H9 (cell line): Measurements from ENCODE around the gene TSNAX. TPM values are rescaled to one million over a fixed set of nuclear protein-coding genes. Genes with fewer than 3 reads are reported as not detected.

Experiments used
- DNase-seq: peaks from one replicate; pipeline ENCODE4 v3.0.0-alpha.2; 2017
- H2AFZ ChIP-seq: one replicate; pipeline ENCODE4 v1.6.1; 2013; ENCODE audit warnings: mild to moderate bottlenecking, low read length, control low read depth, moderate library complexity
- H2AK5ac ChIP-seq: 2 replicates; pipeline ENCODE4 v1.6.1; 2013; ENCODE audit warnings: low read length, control low read depth, mixed read lengths; ENCODE audit not compliant: insufficient read length
- H2BK120ac ChIP-seq: one replicate; pipeline ENCODE4 v1.6.1; 2013; ENCODE audit warnings: low read depth, mild to moderate bottlenecking, low read length, control low read depth, inconsistent platforms; ENCODE audit not compliant: poor library complexity, severe bottlenecking
- H2BK12ac ChIP-seq: 2 replicates; pipeline ENCODE4 v1.6.1; 2013; ENCODE audit warnings: low read length, control low read depth, mixed read lengths, low read depth; ENCODE audit not compliant: insufficient read length
- H2BK15ac ChIP-seq: 2 replicates; pipeline ENCODE4 v1.6.1; 2013; ENCODE audit warnings: low read depth, low read length, control low read depth
- H2BK20ac ChIP-seq: one replicate; pipeline ENCODE4 v1.6.1; 2013; ENCODE audit warnings: low read depth, mild to moderate bottlenecking, low read length, control low read depth, inconsistent platforms; ENCODE audit not compliant: poor library complexity, severe bottlenecking
- H2BK5ac ChIP-seq: 2 replicates; pipeline ENCODE4 v1.6.1; 2013; ENCODE audit warnings: low read length, control low read depth, mixed read lengths; ENCODE audit not compliant: insufficient read length
- H3K14ac ChIP-seq: 2 replicates; pipeline ENCODE4 v1.6.1; 2013; ENCODE audit warnings: low read length, control low read depth; ENCODE audit not compliant: insufficient read depth
- H3K18ac ChIP-seq: 2 replicates; pipeline ENCODE4 v1.6.1; 2013; ENCODE audit warnings: low read depth, mild to moderate bottlenecking, mixed read lengths, low read length, control low read depth; ENCODE audit not compliant: insufficient read length
- H3K23ac ChIP-seq: 2 replicates; pipeline ENCODE4 v1.6.1; 2013; ENCODE audit warnings: low read length, control low read depth, mixed read lengths, low read depth; ENCODE audit not compliant: insufficient read length
- H3K23me2 ChIP-seq: 2 replicates; pipeline ENCODE4 v1.6.1; 2013; ENCODE audit warnings: low read depth, mild to moderate bottlenecking, mixed read lengths, low read length, control low read depth; ENCODE audit not compliant: insufficient read length, poor library complexity, severe bottlenecking
- H3K27ac ChIP-seq: 2 replicates; pipeline ENCODE4 v1.5.1; 2013; ENCODE audit warnings: low read length, control low read depth, mixed read lengths, low read depth; ENCODE audit not compliant: insufficient read length
- H3K27me3 ChIP-seq: 2 replicates; pipeline ENCODE4 v1.6.1; 2013; ENCODE audit warnings: low read length, control low read depth, inconsistent platforms; ENCODE audit not compliant: insufficient read depth
- H3K4ac ChIP-seq: 2 replicates; pipeline ENCODE4 v1.6.1; 2013; ENCODE audit warnings: low read depth, mild to moderate bottlenecking, control low read depth, inconsistent platforms, low read length, moderate library complexity
- H3K4me1 ChIP-seq: 2 replicates; pipeline ENCODE4 v1.6.1; 2013; ENCODE audit warnings: low read length, control low read depth, inconsistent platforms; ENCODE audit not compliant: insufficient read depth
- H3K4me2 ChIP-seq: 2 replicates; pipeline ENCODE4 v1.6.1; 2013; ENCODE audit warnings: low read length, control low read depth, mixed read lengths; ENCODE audit not compliant: insufficient read length, insufficient read depth
- H3K56ac ChIP-seq: 2 replicates; pipeline ENCODE4 v1.6.1; 2013; ENCODE audit warnings: low read depth, mild to moderate bottlenecking, mixed read lengths, low read length, control low read depth; ENCODE audit not compliant: insufficient read length
- H3K79me1 ChIP-seq: 2 replicates; pipeline ENCODE4 v1.6.1; 2013; ENCODE audit warnings: low read depth, mild to moderate bottlenecking, moderate library complexity, low read length, control low read depth, inconsistent platforms; ENCODE audit not compliant: insufficient read depth, poor library complexity, severe bottlenecking
- H3K79me2 ChIP-seq: 2 replicates; pipeline ENCODE4 v1.6.1; 2013; ENCODE audit warnings: low read length, control low read depth, inconsistent platforms; ENCODE audit not compliant: insufficient read depth
- H3K9ac ChIP-seq: 2 replicates; pipeline ENCODE4 v1.6.1; 2013; ENCODE audit warnings: low read length, control low read depth, mixed read lengths; ENCODE audit not compliant: insufficient read length; ENCODE audit errors: extremely low read depth
- H3K9me3 ChIP-seq: one replicate; pipeline ENCODE4 v1.6.1; 2013; ENCODE audit warnings: low read depth, low read length, inconsistent platforms; ENCODE audit not compliant: control insufficient read depth
- H3T11ph ChIP-seq: one replicate; pipeline ENCODE4 v1.6.1; 2013; ENCODE audit warnings: mild to moderate bottlenecking, low read length, control low read depth, inconsistent platforms
- H4K20me1 ChIP-seq: one replicate; pipeline ENCODE4 v1.6.1; 2013; ENCODE audit not compliant: control insufficient read depth, insufficient read length, insufficient read depth
- H4K5ac ChIP-seq: 2 replicates; pipeline ENCODE4 v1.6.1; 2013; ENCODE audit warnings: low read depth, mild to moderate bottlenecking, mixed read lengths, low read length, control low read depth; ENCODE audit not compliant: insufficient read length
- H4K8ac ChIP-seq: replicated peaks from 2 replicates; pipeline ENCODE4 v1.6.1; 2013; ENCODE audit warnings: low read length, control low read depth, mixed read lengths, low read depth; ENCODE audit not compliant: insufficient read length
- H4K91ac ChIP-seq: 2 replicates; pipeline ENCODE4 v1.6.1; 2013; ENCODE audit warnings: low read depth, mild to moderate bottlenecking, moderate library complexity, mixed read lengths, low read length, control low read depth; ENCODE audit not compliant: insufficient read length
- H3K27ac Mint-ChIP-seq, 3 experiments: 2 replicates in 2 of 3; 3 replicates in 1 of 3; pipeline ENCODE4 v1.8.0; 2020 to 2021; ENCODE audit warnings: mixed read lengths in 3 of 3, mild to moderate bottlenecking in 1 of 3, moderate library complexity in 1 of 3
- H3K27me3 Mint-ChIP-seq: 2 replicates; pipeline ENCODE4 v1.8.0; 2021; ENCODE audit warnings: low read depth, mild to moderate bottlenecking, moderate library complexity, mixed read lengths
- H3K36me3 Mint-ChIP-seq, 3 experiments: 2 replicates in 2 of 3; 3 replicates in 1 of 3; pipeline ENCODE4 v1.8.0; 2020 to 2021; ENCODE audit warnings: low read depth in 3 of 3, mixed read lengths in 3 of 3; ENCODE audit not compliant: insufficient read depth in 1 of 3
- H3K4me1 Mint-ChIP-seq, 2 experiments: 2 replicates each; pipeline ENCODE4 v1.8.0; 2020; ENCODE audit warnings: mixed read lengths in 2 of 2
- H3K4me3 Mint-ChIP-seq, 2 experiments: 2 replicates in 1 of 2; 3 replicates in 1 of 2; pipeline ENCODE4 v1.8.0; 2020 to 2021; ENCODE audit warnings: mild to moderate bottlenecking in 2 of 2, mixed read lengths in 2 of 2, moderate library complexity in 1 of 2
- H3K9me3 Mint-ChIP-seq, 2 experiments: 2 replicates in 1 of 2; 3 replicates in 1 of 2; pipeline ENCODE4 v1.8.0; 2020; ENCODE audit warnings: mild to moderate bottlenecking in 2 of 2, mixed read lengths in 2 of 2, moderate library complexity in 1 of 2
- CTCF ChIP-seq: fragments of 200-600 bp; sonication (generic); conservative IDR thresholded peaks from 3 replicates; pipeline ENCODE4 v1.8.0; 2021; ENCODE audit warnings: antibody characterized with exemption, mild to moderate bottlenecking
- WGBS: extraction: QIAGEN DNeasy Blood & Tissue Kit; methylation state at CpG from one replicate; pipeline ENCODE4 v1.1.7; 2013; ENCODE audit warnings: missing lambda C conversion rate, low lambda C conversion rate, mixed read lengths; ENCODE audit not compliant: insufficient read length; ENCODE audit errors: extremely low coverage; 5-methylcytosine and 5-hydroxymethylcytosine counted together
- total RNA-seq: library from RNA; stranded (reverse); gene quantifications from 2 replicates; pipeline ENCODE4 v1.2.1, GENCODE V29; 2021

Gene TSNAX
- total RNA-seq, 1 experiment from 2014 or later, result 39.9 TPM

- no peak overlapping the region for H3K27ac Mint-ChIP-seq
- H3K56ac ChIP-seq, result no peak overlapping the region
- no peak overlapping the region for H3K9ac ChIP-seq
- peaks cover 0 to 10% (median 4%) of the 10 kb centered on the region in 3 experiments; a peak in 5 of 7 replicates for H3K36me3 Mint-ChIP-seq
- H3K14ac ChIP-seq, result no peak overlapping the region
- DNase-seq, result no peak
- no peak overlapping the region for H3K18ac ChIP-seq
- H3K27ac ChIP-seq, result no peak overlapping the region
- H3K4ac ChIP-seq, result no peak overlapping the region
- H4K20me1 ChIP-seq, result no peaks in the 10 kb centered on the region
- no peak for TF ChIP-seq CTCF
- no peak overlapping the region for H3K4me3 Mint-ChIP-seq
- H3K23me2 ChIP-seq, result no peaks in the 10 kb centered on the region
- H3K9me3 Mint-ChIP-seq, result no peaks in the 10 kb centered on the region
- H3K27me3 ChIP-seq, result no peaks in the 10 kb centered on the region
- peaks cover 11 to 12% of the 10 kb centered on the region in 2 experiments for H3K4me1 Mint-ChIP-seq
- H4K91ac ChIP-seq, result no peak overlapping the region
- H3K9me3 ChIP-seq, result no peaks in the 10 kb centered on the region
- no peak overlapping the region for H2AFZ ChIP-seq
- H2BK12ac ChIP-seq, result no peak overlapping the region
- no peak overlapping the region for H4K8ac ChIP-seq
- no peak overlapping the region for H3K4me2 ChIP-seq
- no peak overlapping the region for H2AK5ac ChIP-seq
- no peaks in the 10 kb centered on the region for H3K79me2 ChIP-seq
- H3K4me1 ChIP-seq, result no peaks in the 10 kb centered on the region; the same call in 1 of the 2 replicates
- H3K79me1 ChIP-seq, result no peaks in the 10 kb centered on the region
- no peak overlapping the region for H3T11ph ChIP-seq
- no peak overlapping the region for H2BK20ac ChIP-seq
- no peak overlapping the region for H2BK5ac ChIP-seq
- no peak overlapping the region for H4K5ac ChIP-seq
- no peak overlapping the region for H2BK120ac ChIP-seq
- H3K23ac ChIP-seq, result no peak overlapping the region
- WGBS, result no CpG with 5 or more reads among the region's 2 CpGs
- no peaks in the 10 kb centered on the region for H3K27me3 Mint-ChIP-seq
- H2BK15ac ChIP-seq, result no peak overlapping the region
Observed at GRCh38 chr1:231553320-231553719, 24.9 kb downstream of the TSNAX start.
